ENCODE data around the gene BST1.

DNA sequence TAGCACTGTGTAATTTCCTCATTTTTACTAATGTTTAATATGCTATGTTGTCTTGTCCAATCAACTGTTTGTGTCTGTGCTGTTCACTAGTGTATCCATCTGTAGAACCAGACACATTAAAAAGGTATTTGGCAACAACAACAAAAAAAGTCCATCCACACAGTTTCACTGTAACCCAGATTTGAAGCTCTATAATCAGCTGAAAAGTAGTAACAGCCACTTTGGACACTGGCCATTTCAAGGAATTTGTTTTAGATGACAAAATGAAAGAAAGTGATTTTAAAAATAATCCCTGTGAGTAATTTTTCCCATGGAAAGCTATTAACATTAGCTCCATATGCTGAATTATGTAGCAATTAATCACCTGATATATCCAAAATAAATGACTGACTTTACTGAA, 45.5 kb upstream of the BST1 start:
- no peak for TF ChIP-seq ATF7 (IDR thresholded peaks at IDR 0.05; ENCODE audit: low read depth)
- no peak for TF ChIP-seq POLR2AphosphoS5 (IDR thresholded peaks at IDR 0.05; ENCODE audit: low read length)
- TF ChIP-seq POLR2A (IDR thresholded peaks at IDR 0.05; ENCODE audit: low read depth, low read length): no peak
- no peak for TF ChIP-seq ZSCAN29 (IDR thresholded peaks at IDR 0.05)
